Ishikawa (cell line): Measurements from ENCODE around the gene GNA14.

Source experiments
- CEBPB ChIP-seq: IDR thresholded peaks from 2 replicates; pipeline ENCODE4 v1.6.1; 2012
- CREB1 ChIP-seq: IDR thresholded peaks from 2 replicates; pipeline ENCODE4 v1.6.1; 2012; ENCODE audit warnings: low read depth
- EP300 ChIP-seq: IDR thresholded peaks from 2 replicates; pipeline ENCODE4 v1.6.1; 2012; ENCODE audit warnings: borderline replicate concordance
- MAX ChIP-seq: IDR thresholded peaks from 2 replicates; pipeline ENCODE4 v1.6.1; 2012
- RAD21 ChIP-seq: IDR thresholded peaks from 2 replicates; pipeline ENCODE4 v1.6.1; 2012; ENCODE audit warnings: low read depth
- TAF1 ChIP-seq: IDR thresholded peaks from 2 replicates; pipeline ENCODE4 v1.6.1; 2012; ENCODE audit warnings: low read depth, mild to moderate bottlenecking
- TCF12 ChIP-seq: IDR thresholded peaks from 2 replicates; pipeline ENCODE4 v1.6.1; 2012; ENCODE audit warnings: low read depth
- YY1 ChIP-seq: IDR thresholded peaks from 2 replicates; pipeline ENCODE4 v1.6.1; 2012; ENCODE audit warnings: low read depth
- TF ChIP-seq, protein P1 (sequence below): IDR thresholded peaks from 2 replicates; pipeline ENCODE4 v1.6.1; 2012; ENCODE audit warnings: low read depth, mild to moderate bottlenecking
- TF ChIP-seq, protein P2 (sequence below): IDR thresholded peaks from 2 replicates; pipeline ENCODE4 v1.6.1; 2012

DNA sequence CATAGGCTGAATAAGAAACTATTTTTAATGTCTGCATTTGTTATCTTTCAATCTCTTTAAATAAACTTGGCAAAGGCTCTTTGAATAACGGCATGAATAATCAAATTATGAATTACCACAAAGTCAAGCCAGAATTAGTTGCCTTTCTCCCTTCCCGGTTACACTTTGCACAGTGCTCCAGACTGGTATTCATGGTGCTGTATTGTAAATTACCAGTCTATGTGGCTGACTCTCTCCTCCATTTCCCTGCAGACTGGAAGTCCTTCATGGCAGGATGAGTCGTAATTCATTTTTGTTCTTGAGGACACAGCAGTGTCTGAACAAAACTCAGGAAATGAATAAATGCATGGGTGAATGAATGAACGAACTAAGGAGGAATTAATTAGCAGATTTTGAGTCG lies 142.9 kb downstream of the GNA14 start:
- TF ChIP-seq CEBPB (no peak), MAX (no peak), YY1 (no peak), TAF1 (no peak), TCF12 (no peak), RAD21 (no peak), EP300 (no peak), CREB1 (no peak)
- TF ChIP-seq, protein P1, sequence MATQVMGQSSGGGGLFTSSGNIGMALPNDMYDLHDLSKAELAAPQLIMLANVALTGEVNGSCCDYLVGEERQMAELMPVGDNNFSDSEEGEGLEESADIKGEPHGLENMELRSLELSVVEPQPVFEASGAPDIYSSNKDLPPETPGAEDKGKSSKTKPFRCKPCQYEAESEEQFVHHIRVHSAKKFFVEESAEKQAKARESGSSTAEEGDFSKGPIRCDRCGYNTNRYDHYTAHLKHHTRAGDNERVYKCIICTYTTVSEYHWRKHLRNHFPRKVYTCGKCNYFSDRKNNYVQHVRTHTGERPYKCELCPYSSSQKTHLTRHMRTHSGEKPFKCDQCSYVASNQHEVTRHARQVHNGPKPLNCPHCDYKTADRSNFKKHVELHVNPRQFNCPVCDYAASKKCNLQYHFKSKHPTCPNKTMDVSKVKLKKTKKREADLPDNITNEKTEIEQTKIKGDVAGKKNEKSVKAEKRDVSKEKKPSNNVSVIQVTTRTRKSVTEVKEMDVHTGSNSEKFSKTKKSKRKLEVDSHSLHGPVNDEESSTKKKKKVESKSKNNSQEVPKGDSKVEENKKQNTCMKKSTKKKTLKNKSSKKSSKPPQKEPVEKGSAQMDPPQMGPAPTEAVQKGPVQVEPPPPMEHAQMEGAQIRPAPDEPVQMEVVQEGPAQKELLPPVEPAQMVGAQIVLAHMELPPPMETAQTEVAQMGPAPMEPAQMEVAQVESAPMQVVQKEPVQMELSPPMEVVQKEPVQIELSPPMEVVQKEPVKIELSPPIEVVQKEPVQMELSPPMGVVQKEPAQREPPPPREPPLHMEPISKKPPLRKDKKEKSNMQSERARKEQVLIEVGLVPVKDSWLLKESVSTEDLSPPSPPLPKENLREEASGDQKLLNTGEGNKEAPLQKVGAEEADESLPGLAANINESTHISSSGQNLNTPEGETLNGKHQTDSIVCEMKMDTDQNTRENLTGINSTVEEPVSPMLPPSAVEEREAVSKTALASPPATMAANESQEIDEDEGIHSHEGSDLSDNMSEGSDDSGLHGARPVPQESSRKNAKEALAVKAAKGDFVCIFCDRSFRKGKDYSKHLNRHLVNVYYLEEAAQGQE = no peak
- TF ChIP-seq, protein P2, sequence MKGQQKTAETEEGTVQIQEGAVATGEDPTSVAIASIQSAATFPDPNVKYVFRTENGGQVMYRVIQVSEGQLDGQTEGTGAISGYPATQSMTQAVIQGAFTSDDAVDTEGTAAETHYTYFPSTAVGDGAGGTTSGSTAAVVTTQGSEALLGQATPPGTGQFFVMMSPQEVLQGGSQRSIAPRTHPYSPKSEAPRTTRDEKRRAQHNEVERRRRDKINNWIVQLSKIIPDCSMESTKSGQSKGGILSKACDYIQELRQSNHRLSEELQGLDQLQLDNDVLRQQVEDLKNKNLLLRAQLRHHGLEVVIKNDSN = no peak
